GM13977 (cell line): Measurements from ENCODE around the gene PLEKHO2.

Source experiments
- DNase-seq: peaks from one replicate; pipeline ENCODE4 v3.0.0; 2012; ENCODE audit warnings: low spot score
- in situ Hi-C: fragments of 300-500 bp; cut with MboI; formaldehyde crosslinking; loops from one replicate; pipeline ENCODE4 v1.12.0; 2022; ENCODE audit warnings: low sequenced_read_pairs, low pct_unique_long_range_greater_than_20kb, mixed read lengths, inconsistent platforms; ENCODE audit not compliant: unreplicated experiment
- TF ChIP-seq, protein P1 (sequence below): IDR thresholded peaks from 2 replicates; pipeline ENCODE4 v1.5.1; 2012; ENCODE audit warnings: mild to moderate bottlenecking, control low read depth; ENCODE audit not compliant: insufficient read depth; ENCODE audit errors: extremely low read depth, missing control alignments

The PLEKHO2 gene

GRCh38 chr15:64828985-64829384, 12.7 kb upstream of the PLEKHO2 start:
- TF ChIP-seq, protein P1, sequence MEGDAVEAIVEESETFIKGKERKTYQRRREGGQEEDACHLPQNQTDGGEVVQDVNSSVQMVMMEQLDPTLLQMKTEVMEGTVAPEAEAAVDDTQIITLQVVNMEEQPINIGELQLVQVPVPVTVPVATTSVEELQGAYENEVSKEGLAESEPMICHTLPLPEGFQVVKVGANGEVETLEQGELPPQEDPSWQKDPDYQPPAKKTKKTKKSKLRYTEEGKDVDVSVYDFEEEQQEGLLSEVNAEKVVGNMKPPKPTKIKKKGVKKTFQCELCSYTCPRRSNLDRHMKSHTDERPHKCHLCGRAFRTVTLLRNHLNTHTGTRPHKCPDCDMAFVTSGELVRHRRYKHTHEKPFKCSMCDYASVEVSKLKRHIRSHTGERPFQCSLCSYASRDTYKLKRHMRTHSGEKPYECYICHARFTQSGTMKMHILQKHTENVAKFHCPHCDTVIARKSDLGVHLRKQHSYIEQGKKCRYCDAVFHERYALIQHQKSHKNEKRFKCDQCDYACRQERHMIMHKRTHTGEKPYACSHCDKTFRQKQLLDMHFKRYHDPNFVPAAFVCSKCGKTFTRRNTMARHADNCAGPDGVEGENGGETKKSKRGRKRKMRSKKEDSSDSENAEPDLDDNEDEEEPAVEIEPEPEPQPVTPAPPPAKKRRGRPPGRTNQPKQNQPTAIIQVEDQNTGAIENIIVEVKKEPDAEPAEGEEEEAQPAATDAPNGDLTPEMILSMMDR = no peak
- in situ Hi-C loops = no loop called here
- no peak for DNase-seq

DNA sequence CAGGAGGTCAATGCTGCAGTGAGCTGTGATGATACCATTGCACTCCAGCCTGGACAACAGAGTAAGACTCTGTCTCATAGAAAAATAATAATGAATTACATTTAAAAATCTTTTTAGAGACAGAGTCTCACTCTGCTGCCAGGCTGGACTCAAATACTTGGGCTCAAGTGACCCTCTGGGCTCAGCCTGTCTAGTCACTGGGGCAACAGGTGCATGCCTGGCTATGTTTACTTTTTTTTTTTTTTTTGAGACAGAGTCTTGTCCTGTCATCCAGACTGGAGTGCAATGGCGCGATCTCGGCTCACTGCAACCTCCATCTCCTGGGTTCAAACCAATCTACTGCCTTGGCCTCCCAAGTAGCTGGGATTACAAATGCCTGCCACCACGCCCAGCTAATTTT, 8.0 kb upstream of the PLEKHO2 start:
- in situ Hi-C loops = no loop called here
- DNase-seq = no peak
- TF ChIP-seq, protein P1 = no peak

GRCh38 chr15:64836023-64836536, 5.6 kb upstream of the PLEKHO2 start:
- in situ Hi-C loops = no loop called here
- TF ChIP-seq, protein P1 = peak; percentile 12
- DNase-seq = no peak

- TF ChIP-seq, protein P1 = no peak
- DNase-seq = no peak
- in situ Hi-C loops = no loop called here
Measured at GRCh38 chr15:64837502-64837901, 4.2 kb upstream of the PLEKHO2 start.

DNA sequence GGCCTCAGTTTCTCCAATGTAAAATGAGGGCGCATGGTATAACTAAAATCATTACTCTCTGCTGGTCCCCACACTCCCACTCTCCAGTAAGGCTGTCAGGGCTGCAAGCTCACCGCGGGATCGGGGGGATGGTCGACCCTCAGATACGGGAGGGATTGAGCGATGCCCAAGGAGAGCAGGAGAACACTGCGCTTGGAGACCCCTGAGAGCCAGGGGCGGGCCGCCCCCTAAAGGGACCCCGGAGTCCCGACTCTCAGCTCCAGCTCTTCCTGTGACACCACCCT, 713 bp upstream of the PLEKHO2 start:
- in situ Hi-C loops = loop anchor here (10.0 kb wide), 1 partner anchor 54 kb away; no protein-coding TSS in a partner anchor
- no peak for DNase-seq
- TF ChIP-seq, protein P1 = no peak

DNA sequence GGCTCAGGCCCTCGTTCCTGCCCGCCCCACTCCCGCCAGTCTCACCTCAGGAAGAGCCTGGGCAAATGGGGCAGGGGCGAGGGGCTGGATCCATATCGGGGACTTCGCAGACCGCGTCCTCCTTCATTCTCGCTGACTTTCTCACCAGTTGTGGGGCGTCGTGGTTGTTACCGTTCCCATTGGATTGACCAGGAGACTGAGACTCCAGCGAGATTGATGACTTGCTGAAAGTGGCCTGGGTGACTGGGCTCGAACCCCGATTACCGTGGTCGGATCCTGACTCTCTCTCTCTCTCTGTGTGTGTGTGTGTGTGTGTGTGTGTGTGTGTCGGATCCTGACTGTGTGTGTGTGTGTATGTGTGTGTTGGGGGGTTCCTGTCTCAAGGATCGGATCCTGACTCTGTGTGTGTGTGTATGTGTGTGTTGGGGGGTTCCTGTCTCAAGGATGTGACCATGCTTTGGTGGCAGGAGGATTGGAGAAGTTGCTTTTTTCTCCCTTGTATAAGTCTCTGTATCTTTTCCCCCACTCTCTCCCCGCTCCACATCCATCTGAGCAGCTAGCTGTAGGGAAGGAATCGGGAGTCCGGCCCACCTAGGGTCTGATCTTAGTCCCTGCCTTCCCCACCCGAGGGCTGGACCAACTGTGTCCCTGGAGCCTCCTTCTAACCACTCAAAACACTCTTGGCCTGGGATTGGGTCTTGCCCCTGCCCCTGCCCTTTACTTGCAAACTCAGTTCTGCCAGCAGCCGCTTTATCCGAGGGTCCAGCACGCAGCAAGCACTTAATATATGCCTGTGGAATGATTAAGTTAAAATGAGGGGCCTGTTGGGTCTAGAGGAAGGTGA, 603 bp downstream of the PLEKHO2 start:
- in situ Hi-C loops = loop anchor here (10.0 kb wide), 1 partner anchor 52 kb away; no protein-coding TSS in a partner anchor
- DNase-seq = no peak
- TF ChIP-seq, protein P1 = no peak
